K562 (cell line): ENCODE measurements around the gene ARL6IP6. TPM values are rescaled to one million over a fixed set of nuclear protein-coding genes. Genes with fewer than 3 reads are reported as not detected.

Experiments used
- BRF2 ChIP-seq: IDR thresholded peaks from 3 replicates; pipeline ENCODE4 v1.6.1; 2011; ENCODE audit warnings: borderline replicate concordance, mild to moderate bottlenecking; ENCODE audit not compliant: insufficient read length, insufficient read depth
- CBX3 ChIP-seq, 2 experiments: IDR thresholded peaks; 1 replicate in 1 of 2; 2 replicates in 1 of 2; pipeline ENCODE4 v1.6.1; 2012; ENCODE audit warnings: inconsistent platforms in 2 of 2, low read length in 2 of 2, borderline replicate concordance in 1 of 2, control low read depth in 1 of 2
- EP400 ChIP-seq: fragments of 450-650 bp; IDR thresholded peaks from 2 replicates; pipeline ENCODE4 v1.6.1; 2017; ENCODE audit warnings: antibody characterized with exemption, mild to moderate bottlenecking, moderate library complexity
- GTF2F1 ChIP-seq: IDR thresholded peaks from 2 replicates; pipeline ENCODE4 v1.6.1; 2011; ENCODE audit warnings: low read depth, low read length, improper control_type of control experiment
- HIVEP1 ChIP-seq: fragments of 250-450 bp; sonication (Bioruptor Pico); IDR thresholded peaks from 2 replicates; pipeline ENCODE4 v1.4.0; 2020; ENCODE audit warnings: mild to moderate bottlenecking
- KAT2B ChIP-seq: IDR thresholded peaks from one replicate; pipeline ENCODE4 v1.6.1; 2012; ENCODE audit warnings: low read depth, mild to moderate bottlenecking, control low read depth, inconsistent platforms, low read length, moderate library complexity
- KDM1A ChIP-seq, 2 experiments: fragments of 450-650 bp; IDR thresholded peaks; 2 replicates each; pipeline ENCODE4 v1.6.1; 2016; ENCODE audit warnings: mild to moderate bottlenecking in 2 of 2
- KLF16 ChIP-seq: IDR thresholded peaks from 2 replicates; pipeline ENCODE4 v1.6.1; 2016; ENCODE audit warnings: antibody characterized with exemption
- NFRKB ChIP-seq: fragments of 450-650 bp; IDR thresholded peaks from 2 replicates; pipeline ENCODE4 v1.6.1; 2016; ENCODE audit warnings: low read depth
- SMC3 ChIP-seq: conservative IDR thresholded peaks from 2 replicates; pipeline ENCODE4 v1.6.1; 2011; ENCODE audit warnings: low read depth, low read length, improper control_type of control experiment; ENCODE audit not compliant: insufficient read depth
- ZBTB12 ChIP-seq: fragments of 250-450 bp; sonication (Bioruptor Pico); IDR thresholded peaks from 2 replicates; pipeline ENCODE4 v1.4.0; 2020
- ZNF217 ChIP-seq: sonication (generic); formaldehyde crosslinking; IDR thresholded peaks from 2 replicates; pipeline ENCODE4 v1.8.0; 2022; ENCODE audit warnings: mild to moderate bottlenecking, missing genetic modification reagents
- ZNF41 ChIP-seq: fragments of 250-450 bp; sonication (Bioruptor Pico); conservative IDR thresholded peaks from 2 replicates; pipeline ENCODE4 v1.4.0; 2020; ENCODE audit warnings: mild to moderate bottlenecking
- ZZZ3 ChIP-seq: fragments of 450-650 bp; IDR thresholded peaks from 2 replicates; pipeline ENCODE4 v1.6.1; 2016; ENCODE audit warnings: antibody characterized with exemption, mild to moderate bottlenecking, moderate library complexity
- polyA plus RNA-seq, 8 experiments: library from polyadenylated mRNA; depleted of rRNA in 4 of 8; stranded (reverse) in 5 of 8; unstranded in 3 of 8; fragments of >200 nt; fragmentation: Nextera tagmentation in 2 of 8; fragmentation: Illumina TruSeq in 1 of 8; extraction: Ambion mirVana in 2 of 8; extraction: Trizol in 1 of 8; gene quantifications; 2 replicates each; pipeline versions ENCODE4 v1.2.1 to v1.2.3, GENCODE V29; 2011 to 2014; ENCODE audit warnings: inconsistent platforms in 1 of 8, missing spikeins in 1 of 8
- total RNA-seq, 7 experiments: library from RNA; depleted of rRNA in 6 of 7; stranded (reverse); fragments of >200 nt in 6 of 7; fragmentation: Illumina TruSeq in 2 of 7; extraction: Trizol in 2 of 7; gene quantifications; 2 replicates each; pipeline versions ENCODE4 v1.2.1 to v1.2.3, GENCODE V29; 2011 to 2021; ENCODE audit warnings: low replicate concordance in 1 of 7
- TF ChIP-seq, protein P1 (sequence below), 2 experiments: fragments of 450-650 bp; formaldehyde crosslinking in 1 of 2; IDR thresholded peaks; 2 replicates each; pipeline versions ENCODE4 v1.4.0 to v1.6.1; 2014 to 2020; ENCODE audit warnings: mild to moderate bottlenecking in 2 of 2, borderline replicate concordance in 1 of 2, low read depth in 1 of 2
- TF ChIP-seq, protein P2 (sequence below): IDR thresholded peaks from 2 replicates; pipeline ENCODE4 v1.6.1; 2012; ENCODE audit warnings: low read depth, low read length, improper control_type of control experiment, borderline replicate concordance

Gene ARL6IP6
- total and polyA plus RNA-seq, 9 of the 15 experiments (the other 6 are each of a cell fraction or from before 2014, with no cell fraction given): 19.2 to 98.5 (median 36.2) TPM

DNA sequence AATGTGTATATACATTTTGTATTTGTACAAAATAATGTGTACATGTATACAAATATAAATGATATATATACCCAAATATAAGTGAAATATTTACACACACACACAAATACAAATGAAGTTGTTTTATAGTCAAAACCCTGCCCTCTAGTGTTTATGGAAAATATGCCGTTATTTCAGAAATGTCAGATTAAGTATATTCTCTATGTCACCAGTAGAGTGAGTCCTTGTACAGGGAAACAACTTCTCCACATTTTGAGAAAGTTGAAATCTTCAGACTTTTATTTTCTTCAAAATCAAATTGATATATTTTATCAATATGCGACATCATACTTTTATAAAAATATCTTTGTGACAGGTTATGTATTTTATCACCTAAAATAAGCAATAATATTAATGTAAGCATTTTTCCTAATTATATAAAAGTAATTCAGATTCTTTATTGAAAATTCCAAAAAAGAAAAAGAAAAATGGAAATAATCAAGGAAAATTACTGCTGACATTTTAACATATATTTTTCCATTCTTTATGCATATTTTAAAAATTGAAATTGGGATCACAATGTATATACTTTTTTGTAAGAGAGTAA, 22.4 kb downstream of the ARL6IP6 start (continued):
- TF ChIP-seq, protein P1, sequence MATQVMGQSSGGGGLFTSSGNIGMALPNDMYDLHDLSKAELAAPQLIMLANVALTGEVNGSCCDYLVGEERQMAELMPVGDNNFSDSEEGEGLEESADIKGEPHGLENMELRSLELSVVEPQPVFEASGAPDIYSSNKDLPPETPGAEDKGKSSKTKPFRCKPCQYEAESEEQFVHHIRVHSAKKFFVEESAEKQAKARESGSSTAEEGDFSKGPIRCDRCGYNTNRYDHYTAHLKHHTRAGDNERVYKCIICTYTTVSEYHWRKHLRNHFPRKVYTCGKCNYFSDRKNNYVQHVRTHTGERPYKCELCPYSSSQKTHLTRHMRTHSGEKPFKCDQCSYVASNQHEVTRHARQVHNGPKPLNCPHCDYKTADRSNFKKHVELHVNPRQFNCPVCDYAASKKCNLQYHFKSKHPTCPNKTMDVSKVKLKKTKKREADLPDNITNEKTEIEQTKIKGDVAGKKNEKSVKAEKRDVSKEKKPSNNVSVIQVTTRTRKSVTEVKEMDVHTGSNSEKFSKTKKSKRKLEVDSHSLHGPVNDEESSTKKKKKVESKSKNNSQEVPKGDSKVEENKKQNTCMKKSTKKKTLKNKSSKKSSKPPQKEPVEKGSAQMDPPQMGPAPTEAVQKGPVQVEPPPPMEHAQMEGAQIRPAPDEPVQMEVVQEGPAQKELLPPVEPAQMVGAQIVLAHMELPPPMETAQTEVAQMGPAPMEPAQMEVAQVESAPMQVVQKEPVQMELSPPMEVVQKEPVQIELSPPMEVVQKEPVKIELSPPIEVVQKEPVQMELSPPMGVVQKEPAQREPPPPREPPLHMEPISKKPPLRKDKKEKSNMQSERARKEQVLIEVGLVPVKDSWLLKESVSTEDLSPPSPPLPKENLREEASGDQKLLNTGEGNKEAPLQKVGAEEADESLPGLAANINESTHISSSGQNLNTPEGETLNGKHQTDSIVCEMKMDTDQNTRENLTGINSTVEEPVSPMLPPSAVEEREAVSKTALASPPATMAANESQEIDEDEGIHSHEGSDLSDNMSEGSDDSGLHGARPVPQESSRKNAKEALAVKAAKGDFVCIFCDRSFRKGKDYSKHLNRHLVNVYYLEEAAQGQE (IDR thresholded peaks at IDR 0.05; ENCODE audit: borderline replicate concordance): peak; percentile 54; the same call in 1 of the 2 replicates
- TF ChIP-seq, protein P1 (CRISPR knock-in tag; IDR thresholded peaks at IDR 0.05; ENCODE audit: low read depth): no peak
- no peak for TF ChIP-seq ZBTB12 (CRISPR knock-in tag)
- TF ChIP-seq SMC3: peak; percentile 49; the same call in 1 of the 2 replicates
- TF ChIP-seq KDM1A (IDR thresholded peaks at IDR 0.05): no peak
- no peak for TF ChIP-seq ZNF217 (CRISPR knock-in tag)
- 0 out of 3 replicates have a peak, but pooled peaks of 1 of the 2 experiments have one; percentile 51 for TF ChIP-seq CBX3 (IDR thresholded peaks at IDR 0.05; ENCODE audit: borderline replicate concordance in 1 of 2, low read length in 2 of 2)
- TF ChIP-seq NFRKB: no peak
- no peak for TF ChIP-seq BRF2
- no peak for TF ChIP-seq HIVEP1 (CRISPR knock-in tag)
- no peak for TF ChIP-seq GTF2F1
- TF ChIP-seq EP400: 0 out of 2 replicates have a peak, but pooled peaks have one; percentile 14
- TF ChIP-seq KLF16: peak; percentile 61
- 0 out of 2 replicates have a peak, but pooled peaks have one; percentile 29 for TF ChIP-seq ZZZ3
- TF ChIP-seq, protein P2, sequence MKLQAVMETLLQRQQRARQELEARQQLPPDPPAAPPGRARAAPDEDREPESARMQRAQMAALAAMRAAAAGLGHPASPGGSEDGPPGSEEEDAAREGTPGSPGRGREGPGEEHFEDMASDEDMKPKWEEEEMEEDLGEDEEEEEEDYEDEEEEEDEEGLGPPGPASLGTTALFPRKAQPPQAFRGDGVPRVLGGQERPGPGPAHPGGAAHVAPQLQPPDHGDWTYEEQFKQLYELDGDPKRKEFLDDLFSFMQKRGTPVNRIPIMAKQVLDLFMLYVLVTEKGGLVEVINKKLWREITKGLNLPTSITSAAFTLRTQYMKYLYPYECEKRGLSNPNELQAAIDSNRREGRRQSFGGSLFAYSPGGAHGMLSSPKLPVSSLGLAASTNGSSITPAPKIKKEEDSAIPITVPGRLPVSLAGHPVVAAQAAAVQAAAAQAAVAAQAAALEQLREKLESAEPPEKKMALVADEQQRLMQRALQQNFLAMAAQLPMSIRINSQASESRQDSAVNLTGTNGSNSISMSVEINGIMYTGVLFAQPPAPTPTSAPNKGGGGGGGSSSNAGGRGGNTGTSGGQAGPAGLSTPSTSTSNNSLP: peak; percentile 91; the same call in 1 of the 2 replicates
- TF ChIP-seq KAT2B: no peak
- TF ChIP-seq ZNF41: no peak
